Neural crest cell (in vitro differentiated cells): ENCODE measurements around the gene IGFBPL1. TPM values are rescaled to one million over a fixed set of nuclear protein-coding genes. Genes with fewer than 3 reads are reported as not detected.

Experiments used
- DNase-seq: peaks from one replicate; pipeline ENCODE4 v3.0.0; 2021; ENCODE audit warnings: low read depth, mixed read lengths, low spot score
- H3K27ac Mint-ChIP-seq: one replicate; pipeline ENCODE4 v1.8.0; 2021; ENCODE audit warnings: mild to moderate bottlenecking, mixed read lengths; ENCODE audit not compliant: unreplicated experiment
- H3K27me3 Mint-ChIP-seq: 2 replicates; pipeline ENCODE4 v1.8.0; 2021; ENCODE audit warnings: low read depth, mild to moderate bottlenecking, mixed read lengths
- H3K36me3 Mint-ChIP-seq: 2 replicates; pipeline ENCODE4 v1.8.0; 2021; ENCODE audit warnings: low read depth, mild to moderate bottlenecking, mixed read lengths
- H3K4me1 Mint-ChIP-seq: 2 replicates; pipeline ENCODE4 v1.8.0; 2021; ENCODE audit warnings: mixed read lengths
- H3K4me3 Mint-ChIP-seq: one replicate; pipeline ENCODE4 v1.8.0; 2021; ENCODE audit warnings: mild to moderate bottlenecking, mixed read lengths
- H3K9me3 Mint-ChIP-seq: 2 replicates; pipeline ENCODE4 v1.8.0; 2021; ENCODE audit warnings: mixed read lengths
- total RNA-seq: library from RNA; stranded (reverse); gene quantifications from 2 replicates; pipeline ENCODE4 v1.2.1, GENCODE V29; 2021
- TF ChIP-seq, protein P1 (sequence below): fragments of 200-600 bp; sonication (generic); conservative IDR thresholded peaks from 2 replicates; pipeline ENCODE4 v1.5.0; 2021; ENCODE audit warnings: antibody characterized with exemption, mild to moderate bottlenecking

Gene IGFBPL1
- total RNA-seq, 1 donor from 2014 or later = 63.8 TPM

GRCh38 chr9:38436708-38437107 lies 12.5 kb upstream of the IGFBPL1 start:
- no peak for DNase-seq
- TF ChIP-seq, protein P1, sequence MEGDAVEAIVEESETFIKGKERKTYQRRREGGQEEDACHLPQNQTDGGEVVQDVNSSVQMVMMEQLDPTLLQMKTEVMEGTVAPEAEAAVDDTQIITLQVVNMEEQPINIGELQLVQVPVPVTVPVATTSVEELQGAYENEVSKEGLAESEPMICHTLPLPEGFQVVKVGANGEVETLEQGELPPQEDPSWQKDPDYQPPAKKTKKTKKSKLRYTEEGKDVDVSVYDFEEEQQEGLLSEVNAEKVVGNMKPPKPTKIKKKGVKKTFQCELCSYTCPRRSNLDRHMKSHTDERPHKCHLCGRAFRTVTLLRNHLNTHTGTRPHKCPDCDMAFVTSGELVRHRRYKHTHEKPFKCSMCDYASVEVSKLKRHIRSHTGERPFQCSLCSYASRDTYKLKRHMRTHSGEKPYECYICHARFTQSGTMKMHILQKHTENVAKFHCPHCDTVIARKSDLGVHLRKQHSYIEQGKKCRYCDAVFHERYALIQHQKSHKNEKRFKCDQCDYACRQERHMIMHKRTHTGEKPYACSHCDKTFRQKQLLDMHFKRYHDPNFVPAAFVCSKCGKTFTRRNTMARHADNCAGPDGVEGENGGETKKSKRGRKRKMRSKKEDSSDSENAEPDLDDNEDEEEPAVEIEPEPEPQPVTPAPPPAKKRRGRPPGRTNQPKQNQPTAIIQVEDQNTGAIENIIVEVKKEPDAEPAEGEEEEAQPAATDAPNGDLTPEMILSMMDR = no peak
- Mint-ChIP-seq H3K4me3 (no peak overlapping the region), H3K27me3 (no peaks in the 10 kb centered on the region), H3K9me3 (no peaks in the 10 kb centered on the region), H3K27ac (no peak overlapping the region), H3K36me3 (peaks cover 3% of the 10 kb centered on the region), H3K4me1 (peaks cover 6% of the 10 kb centered on the region)

DNA sequence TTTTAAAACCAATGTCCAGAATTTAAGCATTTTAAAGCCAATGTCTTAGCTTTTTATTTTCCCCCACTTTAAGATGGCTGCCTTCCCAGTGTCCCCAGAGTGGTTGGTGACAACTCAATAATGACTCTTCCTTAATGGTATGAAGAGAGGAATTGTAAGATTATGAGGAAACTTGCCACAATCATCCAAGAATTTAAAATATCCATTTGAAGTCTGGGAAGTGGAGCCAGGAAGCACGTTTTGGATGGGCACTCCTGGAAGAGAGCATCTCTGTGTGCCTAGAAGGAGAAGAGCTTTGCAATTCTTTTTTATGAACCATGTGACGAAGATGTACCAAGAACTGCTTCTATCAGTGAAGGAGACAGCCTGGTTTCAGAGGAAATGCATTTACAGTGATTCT lies 11.3 kb upstream of the IGFBPL1 start:
- Mint-ChIP-seq H3K9me3 (no peaks in the 10 kb centered on the region), H3K36me3 (peaks cover 3% of the 10 kb centered on the region), H3K27me3 (no peaks in the 10 kb centered on the region), H3K27ac (no peak overlapping the region), H3K4me3 (no peak overlapping the region), H3K4me1 (peaks cover 6% of the 10 kb centered on the region)
- no peak for DNase-seq
- TF ChIP-seq, protein P1 = no peak

DNA sequence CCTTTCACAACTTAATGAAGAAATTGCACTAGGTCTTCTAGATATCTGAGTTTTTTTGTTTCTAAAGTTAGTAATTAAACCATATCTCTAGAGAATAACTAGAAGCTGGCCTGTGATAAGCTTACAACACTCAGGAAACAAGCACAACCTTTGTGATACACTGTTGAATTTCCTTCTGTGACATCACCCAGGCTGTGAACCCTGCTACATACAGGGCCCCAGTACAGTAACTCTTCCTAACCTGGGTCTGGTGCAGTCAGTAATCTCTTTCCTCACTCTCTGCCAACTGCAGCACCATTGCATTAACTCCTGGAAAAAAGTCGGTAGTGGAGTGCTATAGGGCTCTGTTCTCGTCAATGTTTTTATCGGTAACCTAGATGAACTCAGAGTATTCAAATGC lies 10.6 kb upstream of the IGFBPL1 start:
- no peak overlapping the region for H3K4me3 Mint-ChIP-seq
- no peaks in the 10 kb centered on the region for H3K9me3 Mint-ChIP-seq
- peaks cover 6% of the 10 kb centered on the region for H3K4me1 Mint-ChIP-seq
- H3K27me3 Mint-ChIP-seq = no peaks in the 10 kb centered on the region
- H3K36me3 Mint-ChIP-seq = peaks cover 3% of the 10 kb centered on the region
- TF ChIP-seq, protein P1 = no peak
- no peak for DNase-seq
- no peak overlapping the region for H3K27ac Mint-ChIP-seq

- Mint-ChIP-seq H3K36me3 (peaks cover 3% of the 10 kb centered on the region), H3K4me3 (no peak overlapping the region), H3K4me1 (peaks cover 6% of the 10 kb centered on the region), H3K9me3 (no peaks in the 10 kb centered on the region), H3K27ac (no peak overlapping the region), H3K27me3 (no peaks in the 10 kb centered on the region)
- TF ChIP-seq, protein P1 = no peak
- DNase-seq = no peak
Measured at GRCh38 chr9:38434365-38434764, 10.1 kb upstream of the IGFBPL1 start.

- Mint-ChIP-seq H3K27ac (no peak overlapping the region), H3K27me3 (peaks cover 3% of the 10 kb centered on the region), H3K36me3 (peaks cover 3% of the 10 kb centered on the region), H3K4me3 (no peak overlapping the region), H3K4me1 (peaks cover 6% of the 10 kb centered on the region), H3K9me3 (no peaks in the 10 kb centered on the region)
- DNase-seq = peak; percentile 14
- TF ChIP-seq, protein P1 = peak; percentile 76
Measured at GRCh38 chr9:38432922-38433510, 8.8 kb upstream of the IGFBPL1 start.
